Keratinocyte (primary cell): ENCODE data around the gene NLGN2. TPM values are rescaled to one million over a fixed set of nuclear protein-coding genes. Genes with fewer than 3 reads are reported as not detected.

ENCODE experiments used
- DNase-seq: peaks from one replicate; pipeline ENCODE4 v3.0.0-alpha.2; 2011; ENCODE audit warnings: low read depth, missing footprints, low spot score
- FAIRE-seq: peaks from 2 replicates; lab custom pipeline; 2011; peaks lifted over from hg19 to GRCh38; lab: Jason Lieb, UNC
- H2AFZ ChIP-seq: 2 replicates; pipeline ENCODE4 v1.6.0; 2012; ENCODE audit warnings: low read length, control low read depth, inconsistent platforms; ENCODE audit not compliant: control insufficient read depth
- H3K27ac ChIP-seq: 2 replicates; pipeline ENCODE4 v1.5.1; 2011; ENCODE audit warnings: low read length; ENCODE audit not compliant: control insufficient read depth, insufficient read depth
- H3K27me3 ChIP-seq: 3 replicates; pipeline ENCODE4 v1.6.0; 2011; ENCODE audit warnings: low read length; ENCODE audit not compliant: control insufficient read depth, insufficient read depth; ENCODE audit errors: extremely low read depth
- H3K36me3 ChIP-seq, 2 experiments: 2 replicates in 1 of 2; 3 replicates in 1 of 2; pipeline ENCODE4 v1.5.1; 2011; ENCODE audit warnings: low read length in 2 of 2, mild to moderate bottlenecking in 1 of 2; ENCODE audit not compliant: control insufficient read depth in 2 of 2, insufficient read depth in 2 of 2; ENCODE audit errors: extremely low read depth in 1 of 2
- H3K4me1 ChIP-seq: 3 replicates; pipeline ENCODE4 v1.5.1; 2011; ENCODE audit warnings: low read length; ENCODE audit not compliant: control insufficient read depth, insufficient read depth; ENCODE audit errors: extremely low read depth
- H3K4me2 ChIP-seq: 3 replicates; pipeline ENCODE4 v1.6.0; 2011; ENCODE audit warnings: low read depth, low read length; ENCODE audit not compliant: control insufficient read depth, insufficient read depth; ENCODE audit errors: extremely low read depth
- H3K4me3 ChIP-seq, 3 experiments: fragments of 200-600 bp in 1 of 3; sonication (generic) in 1 of 3; 2 replicates in 2 of 3; 3 replicates in 1 of 3; pipeline ENCODE4 v1.5.1; 2011 to 2016; ENCODE audit warnings: low read length in 3 of 3, mild to moderate bottlenecking in 3 of 3, control low read depth in 2 of 3, inconsistent platforms in 1 of 3, low read depth in 1 of 3, mixed read lengths in 1 of 3, mixed run types in 1 of 3, moderate library complexity in 1 of 3; ENCODE audit not compliant: control insufficient read depth in 2 of 3, insufficient read depth in 2 of 3; ENCODE audit errors: extremely low read depth in 1 of 3
- H3K79me2 ChIP-seq: 2 replicates; pipeline ENCODE4 v1.6.0; 2012; ENCODE audit warnings: low read length; ENCODE audit not compliant: control insufficient read depth, insufficient read depth
- H3K9ac ChIP-seq: 3 replicates; pipeline ENCODE4 v1.6.0; 2011; ENCODE audit warnings: low read length; ENCODE audit not compliant: control insufficient read depth, insufficient read depth; ENCODE audit errors: extremely low read depth
- H3K9me1 ChIP-seq: 3 replicates; pipeline ENCODE4 v1.6.0; 2011; ENCODE audit warnings: low read length; ENCODE audit not compliant: control insufficient read depth, insufficient read depth; ENCODE audit errors: extremely low read depth
- H3K9me3 ChIP-seq: 2 replicates; pipeline ENCODE4 v1.5.1; 2012; ENCODE audit warnings: low read depth, low read length; ENCODE audit not compliant: control insufficient read depth
- H4K20me1 ChIP-seq: 3 replicates; pipeline ENCODE4 v1.6.0; 2011; ENCODE audit warnings: low read length; ENCODE audit not compliant: control insufficient read depth, insufficient read depth; ENCODE audit errors: extremely low read depth
- CTCF ChIP-seq, 3 experiments: IDR thresholded peaks in 1 of 3; conservative IDR thresholded peaks in 1 of 3; optimal IDR thresholded peaks in 1 of 3; 2 replicates in 2 of 3; 3 replicates in 1 of 3; pipeline versions ENCODE3 to v1.5.1; 2011; ENCODE audit warnings: low read length in 3 of 3, mild to moderate bottlenecking in 3 of 3, moderate library complexity in 2 of 3, control low read depth in 1 of 3, inconsistent platforms in 1 of 3; ENCODE audit not compliant: insufficient read depth in 2 of 3; ENCODE audit errors: extremely low read depth in 1 of 3
- EZH2 ChIP-seq: IDR thresholded peaks from one replicate; pipeline ENCODE4 v1.6.1; 2012; ENCODE audit warnings: inconsistent platforms, mild to moderate bottlenecking, low read length, moderate library complexity
- dilution Hi-C: fragments of 300-500 bp; cut with MboI; formaldehyde crosslinking; loops from one replicate; pipeline ENCODE4 v1.7.0; 2020; ENCODE audit warnings: low sequenced_read_pairs; ENCODE audit not compliant: extremely low pct_ligation_motif_present
- polyA plus RNA-seq, 5 experiments: library from polyadenylated mRNA; depleted of rRNA in 3 of 5; stranded (reverse) in 3 of 5; stranded (forward) in 1 of 5; unstranded in 1 of 5; fragments of >200 nt; gene quantifications; 1 replicate in 1 of 5; 2 replicates in 3 of 5; 3 replicates in 1 of 5; pipeline versions ENCODE4 v1.2.1 to v1.2.3, GENCODE V29; 2011 to 2012; ENCODE audit warnings: missing spikeins in 2 of 5, low read depth in 1 of 5, low replicate concordance in 1 of 5

Gene NLGN2
- polyA plus RNA-seq, 1 donor (not counting 4 experiments of a cell fraction or from before 2014, with no cell fraction given), result 2.5 TPM

GRCh38 chr17:7419819-7420610 is 12.4 kb downstream of the NLGN2 start, which contains the start of gene SPEM1:
Gene SPEM1, plus strand, starts transcription at chr17:7420324. Its CDS starts 61 bp downstream, at chr17:7420385.
- no peak for FAIRE-seq
- dilution Hi-C loops, result no loop called here
- TF ChIP-seq CTCF (optimal IDR thresholded peaks at IDR 0.05 in 1 of 3, IDR thresholded peaks at IDR 0.05 in 1 of 3, conservative IDR thresholded peaks at IDR 0.05 in 1 of 3; ENCODE audit: extremely low read depth in 1 of 3, insufficient read depth in 2 of 3, low read length in 3 of 3) (no peak), EZH2 (no peak)

GRCh38 chr17:7421186-7421585 is 13.5 kb downstream of the NLGN2 start:
- Histone ChIP-seq H2AFZ (no peak overlapping the region), H3K9me3 (no peaks in the 10 kb centered on the region), H3K27me3 (no peaks in the 10 kb centered on the region), H3K9me1 (no peaks in the 10 kb centered on the region), H3K36me3 (peaks cover 0 to 3% of the 10 kb centered on the region in 2 experiments), H3K4me1 (no peaks in the 10 kb centered on the region), H3K79me2 (no peaks in the 10 kb centered on the region), H4K20me1 (no peaks in the 10 kb centered on the region), H3K4me2 (no peak overlapping the region), H3K4me3 (no peak overlapping the region), H3K27ac (no peak overlapping the region), H3K9ac (no peak overlapping the region)
- FAIRE-seq, result no peak
- DNase-seq, result no peak
- TF ChIP-seq CTCF (optimal IDR thresholded peaks at IDR 0.05 in 1 of 3, IDR thresholded peaks at IDR 0.05 in 1 of 3, conservative IDR thresholded peaks at IDR 0.05 in 1 of 3; ENCODE audit: extremely low read depth in 1 of 3, insufficient read depth in 2 of 3, low read length in 3 of 3) (no peak), EZH2 (no peak)
- dilution Hi-C loops, result no loop called here

More at GRCh38 chr17:7419819-7420610, 12.4 kb downstream of the NLGN2 start, which contains the start of gene SPEM1:
- no peaks in the 10 kb centered on the region for H3K79me2 ChIP-seq
- no peaks in the 10 kb centered on the region for H3K9me1 ChIP-seq
- H3K27me3 ChIP-seq, result no peaks in the 10 kb centered on the region
- no peak within 1 kb of the TSS for H3K4me3 ChIP-seq
- H3K4me1 ChIP-seq, result no peaks in the 10 kb centered on the region
- no peaks in the 10 kb centered on the region for H3K9me3 ChIP-seq
- no peak within 1 kb of the TSS for H3K27ac ChIP-seq
- no peak within 1 kb of the TSS for H2AFZ ChIP-seq
- H3K4me2 ChIP-seq, result no peak within 1 kb of the TSS
- no peak within 1 kb of the TSS for H3K9ac ChIP-seq
- peaks cover 0 to 4% of the 10 kb centered on the region in 2 experiments for H3K36me3 ChIP-seq
- no peak for DNase-seq
- no peaks in the 10 kb centered on the region for H4K20me1 ChIP-seq
